ENCODE results near the gene HS6ST3.

The HS6ST3 gene

DNA sequence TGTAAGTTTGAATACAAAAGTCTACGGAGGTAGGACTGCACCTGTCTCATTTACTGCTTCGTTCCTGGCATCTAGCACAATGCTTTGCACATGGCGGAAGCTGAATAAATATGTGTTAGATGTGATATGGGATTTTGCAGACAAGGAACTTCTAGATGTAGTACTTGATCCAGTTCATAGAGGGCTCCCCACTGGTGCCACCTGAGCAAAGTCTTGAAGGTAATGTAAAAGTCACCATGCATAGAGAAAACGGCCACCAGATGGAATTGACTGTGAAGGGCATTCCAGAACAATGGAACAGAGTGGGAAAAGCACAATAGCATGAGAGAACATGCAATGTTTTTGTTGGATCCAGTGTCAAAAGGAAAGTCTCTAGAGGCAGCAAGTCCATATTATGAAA is 209.3 kb downstream of the HS6ST3 start:
- peaks cover 36% of the 10 kb centered on the region for H3K4me1 ChIP-seq (ENCODE audit: control insufficient read depth, insufficient read depth, low read length)
- no peaks in the 10 kb centered on the region for H3K9me3 ChIP-seq (ENCODE audit: control insufficient read depth, insufficient read depth, low read depth, low read length)
- no peak overlapping the region for H3K9ac ChIP-seq (ENCODE audit: low read length)
- H3K36me3 ChIP-seq (ENCODE audit: control insufficient read depth, insufficient read depth, low read length): no peaks in the 10 kb centered on the region
- H3K27me3 ChIP-seq (ENCODE audit: control insufficient read depth, insufficient read depth, low read length): no peaks in the 10 kb centered on the region
- no peak overlapping the region for H3K27ac ChIP-seq (ENCODE audit: low read depth, low read length)
- no peak overlapping the region for H3K4me3 ChIP-seq (ENCODE audit: low read depth, low read length)

DNA sequence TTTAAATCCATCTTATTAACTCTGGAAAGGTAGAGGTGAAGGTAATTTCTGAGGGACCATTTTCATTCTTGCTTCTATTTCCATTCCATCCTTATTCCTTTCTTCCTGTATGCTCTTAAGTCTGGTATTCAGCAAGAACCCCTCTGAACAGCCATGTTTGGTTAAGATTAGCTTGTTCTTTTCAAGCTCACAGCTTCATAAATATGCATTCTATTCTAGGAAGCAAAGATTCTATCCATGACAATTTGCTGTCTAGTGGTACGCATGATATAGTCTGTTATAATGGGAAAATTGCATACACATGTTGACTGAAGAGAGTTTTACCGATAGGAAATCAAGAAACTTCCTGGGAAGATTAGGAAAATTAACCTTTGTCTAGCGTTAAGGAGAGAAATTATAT is 218.7 kb downstream of the HS6ST3 start:
- Histone ChIP-seq H3K9me3 (ENCODE audit: control insufficient read depth, insufficient read depth, low read depth, low read length) (no peaks in the 10 kb centered on the region), H3K27ac (ENCODE audit: low read depth, low read length) (no peak overlapping the region), H3K4me3 (ENCODE audit: low read depth, low read length) (no peak overlapping the region), H3K9ac (ENCODE audit: low read length) (no peak overlapping the region), H3K27me3 (ENCODE audit: control insufficient read depth, insufficient read depth, low read length) (no peaks in the 10 kb centered on the region), H3K36me3 (ENCODE audit: control insufficient read depth, insufficient read depth, low read length) (no peaks in the 10 kb centered on the region), H3K4me1 (ENCODE audit: control insufficient read depth, insufficient read depth, low read length) (no peaks in the 10 kb centered on the region)

DNA sequence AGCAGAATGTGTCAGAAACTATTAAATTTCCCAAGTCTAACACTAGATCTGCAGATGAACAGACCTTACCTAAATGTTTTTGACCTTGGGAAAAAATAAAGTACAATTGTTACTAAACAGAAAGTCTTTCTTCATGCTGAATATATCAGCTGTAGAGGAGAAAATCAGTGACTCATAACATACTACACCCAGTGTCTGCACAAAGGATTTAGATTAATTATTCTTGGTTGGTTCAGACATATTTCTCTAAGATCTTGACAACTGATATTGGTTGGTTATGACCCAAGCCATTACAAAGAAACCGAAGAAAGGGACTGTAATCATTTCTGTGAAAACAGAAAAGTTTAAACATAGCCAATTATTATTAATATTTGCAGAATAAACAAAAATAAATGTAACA is 225.1 kb downstream of the HS6ST3 start:
- H3K27ac ChIP-seq (ENCODE audit: low read depth, low read length): no peak overlapping the region
- no peaks in the 10 kb centered on the region for H3K9me3 ChIP-seq (ENCODE audit: control insufficient read depth, insufficient read depth, low read depth, low read length)

DNA sequence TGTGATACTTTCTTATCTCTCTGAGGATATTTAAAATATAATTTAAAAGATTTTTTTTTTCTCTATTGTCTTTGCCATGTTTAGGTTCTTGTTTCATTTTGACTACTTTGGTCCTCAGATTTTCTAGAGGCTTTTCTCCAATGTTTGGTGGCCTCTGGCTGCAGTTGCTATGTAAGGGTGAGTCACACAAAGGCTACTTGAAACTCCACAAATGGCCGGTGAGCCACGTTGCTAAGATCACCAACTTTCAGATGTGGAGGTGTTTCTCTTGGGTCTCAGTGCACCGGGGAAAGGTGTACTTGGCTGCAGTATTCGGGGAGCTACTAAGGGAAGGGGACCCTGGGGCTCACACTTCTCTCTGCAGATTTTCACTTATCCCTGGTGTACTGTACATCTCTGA is 248.1 kb downstream of the HS6ST3 start:
- H3K27ac ChIP-seq (ENCODE audit: low read depth, low read length): no peak overlapping the region
- H3K36me3 ChIP-seq (ENCODE audit: control insufficient read depth, insufficient read depth, low read length): no peaks in the 10 kb centered on the region
- H3K4me1 ChIP-seq (ENCODE audit: control insufficient read depth, insufficient read depth, low read length): no peaks in the 10 kb centered on the region
- no peak overlapping the region for H3K9ac ChIP-seq (ENCODE audit: low read length)
- H3K9me3 ChIP-seq (ENCODE audit: control insufficient read depth, insufficient read depth, low read depth, low read length): peaks cover 2% of the 10 kb centered on the region; the same call in 1 of the 2 replicates
- H3K27me3 ChIP-seq (ENCODE audit: control insufficient read depth, insufficient read depth, low read length): no peaks in the 10 kb centered on the region
- H3K4me3 ChIP-seq (ENCODE audit: low read depth, low read length): no peak overlapping the region

More for the DNA sequence above, 225.1 kb downstream of the HS6ST3 start:
- H3K9ac ChIP-seq (ENCODE audit: low read length): no peak overlapping the region
- H3K4me1 ChIP-seq (ENCODE audit: control insufficient read depth, insufficient read depth, low read length): no peaks in the 10 kb centered on the region
- H3K36me3 ChIP-seq (ENCODE audit: control insufficient read depth, insufficient read depth, low read length): no peaks in the 10 kb centered on the region
- no peaks in the 10 kb centered on the region for H3K27me3 ChIP-seq (ENCODE audit: control insufficient read depth, insufficient read depth, low read length)
- H3K4me3 ChIP-seq (ENCODE audit: low read depth, low read length): no peak overlapping the region

DNA sequence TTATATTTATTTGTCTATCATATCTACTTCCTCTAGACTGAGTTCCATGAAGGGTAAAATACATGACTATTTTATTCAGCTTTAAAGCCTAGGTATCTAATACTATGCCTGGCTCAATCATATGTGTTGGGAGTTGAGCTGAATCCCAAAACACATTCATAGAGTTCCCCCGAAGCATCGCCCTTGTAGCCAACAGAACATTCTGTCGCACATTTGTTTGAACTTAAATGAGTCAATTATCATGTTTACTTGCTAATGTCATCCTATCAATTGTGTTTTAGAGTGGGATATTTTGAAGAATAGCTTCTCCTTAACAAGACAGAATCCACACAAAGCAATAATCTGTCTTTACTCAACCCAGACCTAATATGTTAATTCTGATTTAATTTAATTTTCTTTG is 252.4 kb downstream of the HS6ST3 start:
- no peaks in the 10 kb centered on the region for H3K9me3 ChIP-seq (ENCODE audit: control insufficient read depth, insufficient read depth, low read depth, low read length)
- no peaks in the 10 kb centered on the region for H3K27me3 ChIP-seq (ENCODE audit: control insufficient read depth, insufficient read depth, low read length)
- no peak overlapping the region for H3K27ac ChIP-seq (ENCODE audit: low read depth, low read length)
- no peak overlapping the region for H3K9ac ChIP-seq (ENCODE audit: low read length)
- no peak overlapping the region for H3K4me3 ChIP-seq (ENCODE audit: low read depth, low read length)
- no peaks in the 10 kb centered on the region for H3K36me3 ChIP-seq (ENCODE audit: control insufficient read depth, insufficient read depth, low read length)
- H3K4me1 ChIP-seq (ENCODE audit: control insufficient read depth, insufficient read depth, low read length): no peaks in the 10 kb centered on the region

DNA sequence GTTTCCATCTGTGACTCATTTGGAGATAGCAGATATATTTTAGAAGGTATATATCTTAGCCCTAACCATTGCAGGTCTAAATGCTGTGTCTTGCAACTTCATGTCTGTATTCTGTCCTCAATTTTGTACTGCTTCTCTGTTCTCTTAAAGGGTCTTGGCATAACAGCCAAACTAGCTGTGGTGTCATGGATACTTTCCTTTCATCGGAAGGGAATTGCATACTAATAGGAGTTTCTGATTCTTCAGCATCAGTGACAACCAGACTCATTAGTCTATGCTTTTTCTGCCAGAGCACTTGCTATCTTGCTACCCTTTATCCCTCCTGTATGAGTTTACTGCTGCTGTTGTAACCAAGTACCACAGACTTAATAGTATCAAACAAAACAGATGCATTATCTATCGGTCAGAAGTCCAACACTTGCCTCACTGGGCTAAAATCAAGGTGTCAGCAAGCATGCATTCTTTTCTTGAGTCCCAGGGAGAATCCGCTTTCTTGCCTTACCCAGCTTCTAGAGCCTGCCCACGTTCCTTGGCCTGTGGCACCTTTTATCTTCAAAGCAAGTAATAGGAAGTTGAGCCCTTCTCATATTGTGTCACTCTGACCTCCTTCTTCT is 253.1 kb downstream of the HS6ST3 start:
- no peaks in the 10 kb centered on the region for H3K9me3 ChIP-seq (ENCODE audit: control insufficient read depth, insufficient read depth, low read depth, low read length)
- no peak overlapping the region for H3K4me3 ChIP-seq (ENCODE audit: low read depth, low read length)
- H3K4me1 ChIP-seq (ENCODE audit: control insufficient read depth, insufficient read depth, low read length): no peaks in the 10 kb centered on the region
- H3K27ac ChIP-seq (ENCODE audit: low read depth, low read length): no peak overlapping the region
- H3K27me3 ChIP-seq (ENCODE audit: control insufficient read depth, insufficient read depth, low read length): no peaks in the 10 kb centered on the region
- no peaks in the 10 kb centered on the region for H3K36me3 ChIP-seq (ENCODE audit: control insufficient read depth, insufficient read depth, low read length)
- H3K9ac ChIP-seq (ENCODE audit: low read length): no peak overlapping the region

DNA sequence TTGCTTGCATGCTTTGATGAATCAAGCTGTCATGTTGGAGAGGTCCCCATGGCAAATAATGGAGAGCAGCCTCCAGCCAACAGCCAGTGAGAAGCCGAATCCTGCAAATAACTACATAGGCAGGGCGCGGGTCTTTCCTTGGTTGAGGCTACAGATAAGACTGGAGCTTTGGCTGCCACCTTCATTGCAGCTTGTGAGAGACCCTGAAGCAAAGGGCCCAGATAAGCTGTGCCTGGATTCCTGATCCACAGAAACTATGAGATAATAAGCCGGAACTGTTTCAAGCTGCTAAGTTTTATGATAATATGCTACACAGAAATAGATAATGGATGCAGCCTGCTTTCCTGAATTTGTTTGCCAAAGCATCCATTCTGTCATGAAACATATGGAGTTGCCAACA is 257.0 kb downstream of the HS6ST3 start:
- H3K36me3 ChIP-seq (ENCODE audit: control insufficient read depth, insufficient read depth, low read length): no peaks in the 10 kb centered on the region
- H3K4me1 ChIP-seq (ENCODE audit: control insufficient read depth, insufficient read depth, low read length): no peaks in the 10 kb centered on the region
- no peak overlapping the region for H3K4me3 ChIP-seq (ENCODE audit: low read depth, low read length)
- no peaks in the 10 kb centered on the region for H3K9me3 ChIP-seq (ENCODE audit: control insufficient read depth, insufficient read depth, low read depth, low read length)
- H3K27me3 ChIP-seq (ENCODE audit: control insufficient read depth, insufficient read depth, low read length): no peaks in the 10 kb centered on the region
- no peak overlapping the region for H3K27ac ChIP-seq (ENCODE audit: low read depth, low read length)
- no peak overlapping the region for H3K9ac ChIP-seq (ENCODE audit: low read length)

DNA sequence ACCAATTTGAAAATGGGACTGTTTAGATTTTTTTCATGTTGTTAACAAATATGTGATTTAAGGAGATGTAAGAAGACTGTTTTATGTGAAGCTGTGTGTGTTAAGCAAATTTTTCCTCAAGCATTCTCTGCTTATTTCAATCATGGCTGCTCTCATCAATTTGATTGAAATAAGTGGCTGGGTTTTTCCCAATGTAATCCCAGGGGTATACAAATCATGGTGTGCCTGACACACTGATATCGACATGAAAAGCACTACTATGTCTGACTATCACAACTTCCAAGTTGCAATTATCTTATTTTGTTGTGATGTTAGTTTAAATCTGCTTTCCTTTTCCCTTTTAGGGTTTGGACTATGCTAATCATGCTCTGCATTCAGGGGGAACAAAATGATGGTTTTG is 283.7 kb downstream of the HS6ST3 start:
- Histone ChIP-seq H3K27ac (ENCODE audit: low read depth, low read length) (no peak overlapping the region), H3K27me3 (ENCODE audit: control insufficient read depth, insufficient read depth, low read length) (no peaks in the 10 kb centered on the region), H3K9ac (ENCODE audit: low read length) (no peak overlapping the region), H3K9me3 (ENCODE audit: control insufficient read depth, insufficient read depth, low read depth, low read length) (no peaks in the 10 kb centered on the region), H3K4me1 (ENCODE audit: control insufficient read depth, insufficient read depth, low read length) (no peaks in the 10 kb centered on the region), H3K4me3 (ENCODE audit: low read depth, low read length) (no peak overlapping the region), H3K36me3 (ENCODE audit: control insufficient read depth, insufficient read depth, low read length) (no peaks in the 10 kb centered on the region)

DNA sequence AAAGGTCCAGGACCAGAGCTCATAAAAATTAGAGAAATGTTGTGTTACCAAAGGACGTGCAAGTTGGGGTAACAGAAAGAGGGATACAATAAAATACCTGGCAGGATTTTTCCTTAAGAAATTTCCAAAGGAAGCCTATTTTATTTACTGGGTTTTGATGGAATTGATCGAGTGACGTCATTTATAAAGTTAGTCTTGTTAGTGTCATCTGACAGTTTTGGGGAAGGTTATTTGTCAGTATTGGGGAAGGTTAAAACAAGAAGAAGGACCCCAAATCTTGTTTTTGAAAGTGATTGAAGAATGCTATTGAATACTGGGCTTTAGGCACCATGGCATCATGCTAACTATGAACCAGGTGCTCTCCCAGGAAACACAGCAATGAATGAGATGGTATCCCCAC is 287.9 kb downstream of the HS6ST3 start:
- Histone ChIP-seq H3K36me3 (ENCODE audit: control insufficient read depth, insufficient read depth, low read length) (no peaks in the 10 kb centered on the region), H3K9ac (ENCODE audit: low read length) (no peak overlapping the region), H3K27ac (ENCODE audit: low read depth, low read length) (no peak overlapping the region), H3K27me3 (ENCODE audit: control insufficient read depth, insufficient read depth, low read length) (no peaks in the 10 kb centered on the region), H3K9me3 (ENCODE audit: control insufficient read depth, insufficient read depth, low read depth, low read length) (no peaks in the 10 kb centered on the region), H3K4me3 (ENCODE audit: low read depth, low read length) (no peak overlapping the region), H3K4me1 (ENCODE audit: control insufficient read depth, insufficient read depth, low read length) (peaks cover 6% of the 10 kb centered on the region; the same call in 1 of the 2 replicates)

DNA sequence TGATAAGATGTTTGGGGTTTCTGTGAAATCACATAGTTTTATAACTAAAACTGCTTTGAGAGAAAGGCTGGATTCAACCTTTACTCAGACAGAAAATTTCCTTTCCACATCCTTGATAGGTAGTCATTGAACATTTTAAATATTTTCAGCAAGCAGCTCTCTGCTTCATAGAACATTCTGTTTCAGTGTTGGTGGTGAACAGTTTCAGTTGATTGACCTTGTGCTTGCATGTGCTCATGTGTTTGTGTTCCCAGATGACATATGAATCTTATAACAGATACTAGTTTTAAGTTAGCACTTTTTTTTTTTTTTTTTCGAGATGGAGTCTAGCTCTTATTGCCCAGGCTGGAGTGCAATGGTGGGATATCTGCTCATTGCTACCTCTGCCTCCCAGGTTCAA is 290.1 kb downstream of the HS6ST3 start:
- no peaks in the 10 kb centered on the region for H3K36me3 ChIP-seq (ENCODE audit: control insufficient read depth, insufficient read depth, low read length)
- no peak overlapping the region for H3K27ac ChIP-seq (ENCODE audit: low read depth, low read length)
- no peaks in the 10 kb centered on the region for H3K27me3 ChIP-seq (ENCODE audit: control insufficient read depth, insufficient read depth, low read length)
- H3K4me1 ChIP-seq (ENCODE audit: control insufficient read depth, insufficient read depth, low read length): peaks cover 6% of the 10 kb centered on the region; the same call in 1 of the 2 replicates
- H3K9me3 ChIP-seq (ENCODE audit: control insufficient read depth, insufficient read depth, low read depth, low read length): no peaks in the 10 kb centered on the region
- H3K9ac ChIP-seq (ENCODE audit: low read length): no peak overlapping the region
- no peak overlapping the region for H3K4me3 ChIP-seq (ENCODE audit: low read depth, low read length)

DNA sequence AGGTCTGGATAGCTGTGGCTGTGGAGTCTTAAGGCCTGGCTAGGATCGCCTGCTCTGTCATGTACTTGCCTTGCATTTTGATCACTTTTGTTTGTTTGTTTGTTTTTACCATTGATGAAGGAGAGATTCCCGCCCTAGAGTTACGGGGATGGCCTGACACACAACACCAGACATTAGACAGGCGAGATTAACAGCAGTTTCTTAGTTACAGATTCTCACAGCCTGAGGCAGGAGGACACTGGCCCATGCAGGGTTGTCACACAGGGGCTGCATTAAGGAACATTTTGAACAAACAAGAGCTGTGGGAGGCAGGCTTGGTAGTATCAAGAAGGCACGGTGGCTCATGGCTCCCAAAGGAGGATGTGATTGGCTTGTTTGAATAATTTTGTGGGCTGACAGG is 291.8 kb downstream of the HS6ST3 start:
- Histone ChIP-seq H3K36me3 (ENCODE audit: control insufficient read depth, insufficient read depth, low read length) (no peaks in the 10 kb centered on the region), H3K9me3 (ENCODE audit: control insufficient read depth, insufficient read depth, low read depth, low read length) (no peaks in the 10 kb centered on the region), H3K4me3 (ENCODE audit: low read depth, low read length) (no peak overlapping the region), H3K27ac (ENCODE audit: low read depth, low read length) (no peak overlapping the region), H3K27me3 (ENCODE audit: control insufficient read depth, insufficient read depth, low read length) (no peaks in the 10 kb centered on the region), H3K9ac (ENCODE audit: low read length) (no peak overlapping the region), H3K4me1 (ENCODE audit: control insufficient read depth, insufficient read depth, low read length) (peaks cover 6% of the 10 kb centered on the region; the same call in 1 of the 2 replicates)

DNA sequence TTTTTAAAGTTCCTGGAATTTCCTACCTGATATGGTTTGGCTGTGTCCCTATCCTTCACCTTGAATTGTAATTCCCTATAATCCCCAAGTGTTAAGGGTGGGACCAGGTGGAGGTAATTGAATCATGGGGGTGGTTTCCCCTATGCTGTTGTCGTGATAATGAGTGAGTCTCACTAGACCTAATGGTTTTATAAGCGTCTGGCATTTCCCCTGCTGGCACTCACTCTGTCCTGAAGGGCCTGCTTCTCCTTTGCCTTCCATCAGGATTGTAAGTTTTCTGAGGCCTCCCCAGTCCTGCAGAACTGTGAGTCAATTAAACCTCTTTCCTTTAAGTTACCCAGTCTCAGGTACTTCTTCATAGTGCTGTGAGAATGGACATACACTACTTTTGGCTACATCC is 298.7 kb downstream of the HS6ST3 start:
- Histone ChIP-seq H3K36me3 (ENCODE audit: control insufficient read depth, insufficient read depth, low read length) (no peaks in the 10 kb centered on the region), H3K4me1 (ENCODE audit: control insufficient read depth, insufficient read depth, low read length) (peaks cover 8% of the 10 kb centered on the region), H3K9me3 (ENCODE audit: control insufficient read depth, insufficient read depth, low read depth, low read length) (no peaks in the 10 kb centered on the region), H3K4me3 (ENCODE audit: low read depth, low read length) (no peak overlapping the region), H3K27ac (ENCODE audit: low read depth, low read length) (no peak overlapping the region), H3K9ac (ENCODE audit: low read length) (no peak overlapping the region), H3K27me3 (ENCODE audit: control insufficient read depth, insufficient read depth, low read length) (no peaks in the 10 kb centered on the region)

All from HUES6 (cell line).